Renal cortex interstitium (tissue), 11 donors: Measurements from ENCODE around the gene GSC2. TPM values are rescaled to one million over a fixed set of nuclear protein-coding genes. Genes with fewer than 3 reads are reported as not detected.

Experiments
- DNase-seq, 11 donors: peaks; one replicate each; pipeline ENCODE4 v3.0.0-alpha.2; 2013; ENCODE audit warnings: low read depth in 9 of 11, low spot score in 4 of 11; ENCODE audit errors: extremely low read depth in 1 of 11
- polyA plus RNA-seq, 3 donors: library from polyadenylated mRNA; unstranded; fragments of 120-200 nt; gene quantifications; one replicate each; pipeline ENCODE4 v1.2.1, GENCODE V29; 2013; ENCODE audit not compliant: insufficient read length in 3 of 3

The GSC2 gene
- polyA plus RNA-seq, 3 donors: not detected

DNA sequence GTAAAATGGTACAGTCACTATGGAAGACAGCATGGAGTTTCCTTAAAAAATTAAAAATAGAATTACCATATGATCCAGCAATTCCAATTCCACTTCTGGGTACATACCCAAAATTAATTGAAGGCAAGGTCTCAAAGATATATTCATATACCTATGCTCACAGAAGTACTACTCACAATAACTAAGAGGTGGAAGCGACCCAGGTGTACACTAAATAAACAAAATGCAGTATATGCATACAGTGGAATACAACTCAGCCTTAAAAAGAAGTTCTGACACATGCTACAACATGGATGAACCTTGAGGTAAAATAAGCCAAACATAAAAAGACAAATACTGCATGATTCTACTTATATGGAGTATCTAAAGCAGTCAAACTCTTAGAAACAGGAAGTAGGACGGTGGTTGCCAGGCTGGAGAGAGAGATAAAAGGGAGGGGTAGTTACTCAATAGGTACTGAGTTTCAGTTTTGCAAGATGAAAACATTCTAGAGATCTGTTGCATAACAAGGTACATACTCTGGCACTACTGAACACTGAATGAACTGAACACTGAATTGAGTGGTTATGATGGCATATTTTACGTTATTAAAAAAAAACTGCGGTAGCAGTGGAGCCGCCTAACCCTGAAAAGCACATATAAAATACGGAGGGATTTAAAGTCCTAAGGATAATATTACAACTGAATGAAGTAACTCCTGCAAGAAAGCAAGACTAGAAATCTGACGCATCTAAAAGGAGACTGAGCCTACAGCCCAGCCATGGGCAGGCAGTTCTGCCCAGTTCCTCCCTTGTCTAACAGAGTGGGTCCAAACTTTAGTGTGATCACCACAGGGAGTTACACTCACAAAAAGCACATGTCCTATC lies 40.7 kb downstream of the GSC2 start:
- DNase-seq: no peak

DNA sequence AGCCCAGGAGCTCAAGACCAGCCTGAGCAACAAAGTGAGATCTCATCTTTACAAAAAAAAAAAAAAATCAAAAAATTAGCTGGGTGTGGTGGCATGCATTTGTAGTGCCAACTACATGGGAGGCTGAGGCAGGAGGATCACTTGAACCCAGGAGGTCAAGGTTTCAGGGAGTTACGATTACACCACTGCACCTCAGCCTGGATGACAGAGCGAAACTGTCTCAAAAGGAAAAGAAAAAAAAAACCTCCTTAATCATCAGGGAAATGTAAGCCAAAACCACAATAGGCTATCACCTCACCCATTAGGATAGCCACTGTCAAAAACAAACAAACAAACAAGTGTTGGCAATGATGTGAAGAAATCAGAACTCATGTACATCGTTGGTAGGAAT lies 41.3 kb downstream of the GSC2 start:
- DNase-seq: no peak

DNA sequence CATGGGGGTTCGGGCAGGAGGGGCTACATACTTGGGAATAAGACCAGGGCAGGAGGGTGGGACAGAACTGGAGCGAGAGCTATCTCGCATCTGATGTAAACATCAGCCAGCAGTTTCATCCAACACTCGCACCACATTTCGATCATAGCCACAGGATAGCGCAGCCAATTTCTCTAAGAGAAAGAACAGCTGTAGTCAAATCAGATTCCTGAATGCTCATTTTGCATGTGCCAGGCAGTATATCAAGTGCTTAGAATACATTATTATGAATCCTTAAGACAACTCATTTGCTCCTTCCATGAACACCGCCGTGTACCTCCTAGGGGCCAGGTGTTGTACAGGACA lies 42.4 kb downstream of the GSC2 start:
- no peak for DNase-seq

GRCh38 chr22:19106886-19107729 lies 43.0 kb downstream of the GSC2 start:
- no peak for DNase-seq

DNA sequence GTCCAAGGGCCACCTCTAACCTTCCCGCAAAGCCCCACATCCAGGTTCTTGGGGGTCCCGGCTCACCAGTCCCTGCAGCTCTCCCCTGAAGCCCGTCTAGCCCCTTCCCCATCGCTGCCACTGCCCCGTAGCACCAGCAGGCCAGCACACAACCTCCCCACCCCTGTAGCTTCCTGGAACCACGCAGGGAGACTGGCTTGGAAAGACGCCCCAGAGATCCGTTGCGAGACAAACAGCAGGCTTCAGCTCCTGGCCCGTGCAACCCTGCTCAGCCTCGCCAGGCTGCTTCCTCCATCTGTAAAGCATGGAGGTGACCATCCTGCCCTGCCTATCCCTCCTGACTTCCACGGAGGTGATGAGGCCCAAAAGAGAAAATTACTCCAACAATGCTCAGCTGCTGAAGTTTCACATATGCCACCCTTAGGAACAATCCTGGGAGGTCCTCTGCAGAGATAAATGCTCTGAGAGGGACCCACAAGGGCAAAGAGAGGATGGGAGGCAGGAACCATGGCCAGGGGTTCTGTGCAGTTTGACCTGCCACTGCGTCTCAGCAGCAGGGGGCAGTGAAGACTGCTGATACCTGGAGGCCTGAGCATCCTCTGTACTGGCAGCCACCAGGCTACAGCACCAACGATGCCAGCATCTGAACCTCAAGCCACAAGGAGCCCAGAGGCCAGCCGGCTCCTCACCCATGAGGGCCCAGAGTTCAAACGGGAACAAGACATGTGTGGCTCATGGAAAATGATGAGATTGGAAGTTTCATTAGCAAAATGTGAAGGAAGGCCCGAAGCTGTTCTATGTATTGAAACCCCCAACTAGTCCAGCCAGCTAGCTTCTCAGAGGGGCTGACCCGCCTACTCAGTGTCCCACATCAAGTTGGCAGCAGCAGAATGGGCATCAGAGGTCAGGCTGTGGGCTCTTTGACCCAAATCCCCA lies 44.0 kb downstream of the GSC2 start:
- DNase-seq: no peak

DNA sequence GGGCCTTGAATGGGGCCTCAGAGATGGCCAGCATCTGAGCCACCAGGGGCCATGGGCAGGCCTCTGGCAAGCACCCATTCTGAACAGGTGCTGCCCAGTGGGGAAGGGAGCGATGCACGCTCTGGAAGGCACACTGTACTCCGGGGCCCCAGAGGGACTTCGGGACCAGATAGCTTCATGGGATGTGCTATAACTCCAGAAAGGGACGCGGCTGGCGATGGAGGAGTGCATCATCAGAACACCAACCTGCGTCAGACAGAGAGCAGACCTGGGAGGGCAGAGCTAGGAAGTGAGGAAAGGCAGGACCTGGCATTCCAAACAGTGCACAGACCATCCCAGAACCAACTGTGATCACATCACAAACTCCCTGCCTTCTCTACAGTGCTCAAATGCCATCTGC lies 44.6 kb downstream of the GSC2 start:
- no peak for DNase-seq

- no peak for DNase-seq
Measured at GRCh38 chr22:19103880-19104821, 45.9 kb downstream of the GSC2 start.

DNA sequence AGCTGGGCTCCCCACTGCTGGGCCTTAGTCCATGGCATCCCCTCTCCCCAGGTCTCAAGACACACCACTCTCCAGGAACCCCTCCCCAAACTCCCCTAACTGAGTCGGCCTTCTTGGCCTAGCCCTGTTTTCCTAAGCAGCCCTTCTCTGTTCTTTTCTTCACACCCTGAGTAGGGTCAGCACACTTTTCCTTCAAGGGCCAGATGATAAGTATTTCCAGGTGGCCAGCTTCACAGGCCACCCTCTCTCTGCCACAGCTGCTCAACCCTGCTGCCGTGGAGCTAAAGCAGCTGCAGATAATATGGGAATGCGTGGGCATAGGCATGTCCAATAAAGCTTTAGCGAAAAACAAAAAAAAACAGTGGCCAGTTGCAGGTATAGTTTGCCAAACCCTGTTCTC lies 51.9 kb downstream of the GSC2 start:
- DNase-seq: no peak

DNA sequence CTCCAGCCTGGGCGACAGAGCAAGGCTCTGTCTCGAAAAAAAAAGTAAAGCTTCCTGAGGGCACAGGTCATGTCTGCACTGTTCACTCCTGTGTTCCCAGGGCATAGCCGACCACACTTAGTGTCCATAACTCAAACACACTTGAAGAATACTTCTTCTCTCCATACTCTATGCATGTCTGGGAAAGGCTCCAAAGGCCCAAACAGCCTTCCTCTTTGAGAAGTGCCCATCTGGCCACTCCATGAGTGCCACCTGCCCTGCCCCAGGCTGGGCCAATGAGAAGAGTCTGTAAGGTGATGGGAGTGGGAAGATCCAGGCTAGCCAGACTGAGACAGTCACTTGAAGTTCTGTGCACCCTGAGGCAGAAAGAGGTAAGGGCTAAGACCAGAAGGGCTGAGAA lies 52.6 kb downstream of the GSC2 start:
- no peak for DNase-seq

Other genes starting within 250 kb of the GSC2 start
- gene DGCR6, start 244.0 kb downstream of the GSC2 start, polyA plus RNA-seq: 10 to 100 TPM in 2 of 3 donors, 1 to 10 TPM in 1; 8.6 to 14.0 (median 10.1) TPM
- 10 to 100 TPM; 14.7 to 25.2 (median 23.1) TPM for gene PRODH, start 214.0 kb downstream of the GSC2 start, polyA plus RNA-seq
- gene DGCR2, start 27.9 kb downstream of the GSC2 start, polyA plus RNA-seq: 10 to 100 TPM; 66.1 to 84.0 (median 72.6) TPM
- gene TSSK2, start 19.0 kb downstream of the GSC2 start, polyA plus RNA-seq: not detected
- gene ESS2, start 5.6 kb downstream of the GSC2 start, polyA plus RNA-seq: 10 to 100 TPM; 11.5 to 17.3 (median 15.7) TPM
- 10 to 100 TPM; 61.9 to 97.7 (median 91.3) TPM for gene SLC25A1, start 28.4 kb upstream of the GSC2 start, polyA plus RNA-seq
- 1 to 10 TPM; 4.9 to 6.1 (median 5.0) TPM for gene CLTCL1, start 141.4 kb upstream of the GSC2 start, polyA plus RNA-seq